GM10248 (cell line): ENCODE results near the gene CRB2.

Experiments
- CTCF ChIA-PET: fragments of 300-600 bp; sonication (Branson Sonifier 250); formaldehyde crosslinking; extraction: SDS; loops from one replicate; lab custom pipeline; 2021; ENCODE audit warnings: antibody characterized with exemption; lab: Yijun Ruan, JAX
- POLR2A ChIA-PET: fragments of 350-650 bp; sonication (Branson Sonifier 250); formaldehyde crosslinking; extraction: SDS; loops from one replicate; lab custom pipeline; 2020; ENCODE audit warnings: antibody characterized with exemption; lab: Yijun Ruan, JAX
- DNase-seq: peaks from one replicate; pipeline ENCODE4 v3.0.0; 2012; ENCODE audit errors: extremely low spot score
- CTCF ChIP-seq: IDR thresholded peaks from 2 replicates; pipeline ENCODE4 v1.5.1; 2012; ENCODE audit warnings: mild to moderate bottlenecking, low read depth; ENCODE audit errors: extremely low read depth, missing control alignments, control extremely low read depth

The CRB2 gene

GRCh38 chr9:123335193-123335985 lies 20.6 kb upstream of the CRB2 start:
- CTCF ChIA-PET = interaction anchor here (1.0 to 6.3 kb wide), 8 partner anchors 9 to 233 kb away, joined by 3 to 33 read pairs (median 4); partner anchors contain the start of gene CRB2
- POLR2A ChIA-PET = no interaction called here
- TF ChIP-seq CTCF = no peak
- DNase-seq = no peak

- ChIA-PET POLR2A (interaction anchor here (1.2 kb wide), 1 partner anchor 9 kb away, joined by 3 read pairs; no protein-coding TSS in a partner anchor), CTCF (interaction anchor here (1.0 to 6.3 kb wide), 6 partner anchors 10 to 234 kb away, joined by 3 to 33 read pairs (median 4); partner anchors contain the start of gene CRB2)
- no peak for TF ChIP-seq CTCF
- no peak for DNase-seq
These were observed 20.0 kb upstream of the CRB2 start for GRCh38 chr9:123335986-123336329.

- CTCF ChIA-PET = interaction anchor here (1.0 to 6.3 kb wide), 6 partner anchors 10 to 235 kb away, joined by 3 to 33 read pairs (median 4); partner anchors contain the start of gene CRB2
- DNase-seq = no peak
- POLR2A ChIA-PET = interaction anchor here (1.2 kb wide), 1 partner anchor 10 kb away, joined by 3 read pairs; no protein-coding TSS in a partner anchor
- no peak for TF ChIP-seq CTCF
These were observed 19.5 kb upstream of the CRB2 start for GRCh38 chr9:123336449-123336848.

GRCh38 chr9:123336959-123337358 lies 19.0 kb upstream of the CRB2 start:
- ChIA-PET POLR2A (interaction anchor here (1.2 kb wide), 1 partner anchor 10 kb away, joined by 3 read pairs; no protein-coding TSS in a partner anchor), CTCF (interaction anchor here (1.2 to 6.3 kb wide), 4 partner anchors 11 to 17 kb away, joined by 5 to 33 read pairs (median 21); partner anchors contain the start of gene CRB2)
- no peak for TF ChIP-seq CTCF
- DNase-seq = no peak

GRCh38 chr9:123337971-123338370 lies 18.0 kb upstream of the CRB2 start:
- ChIA-PET CTCF (interaction anchor here (1.1 to 6.3 kb wide), 5 partner anchors 9 to 258 kb away, joined by 3 to 33 read pairs (median 19); partner anchors contain the start of gene CRB2), POLR2A (interaction anchor here (0.7 to 1.1 kb wide), 2 partner anchors 69 to 970 kb away, joined by 3 read pairs; no protein-coding TSS in a partner anchor)
- DNase-seq = no peak
- no peak for TF ChIP-seq CTCF
